GM15510 (cell line): ENCODE results near the gene EXOC6B.

Experiments
- POLR2A ChIP-seq: IDR thresholded peaks from 3 replicates; pipeline ENCODE4 v1.6.1; 2011; ENCODE audit warnings: borderline replicate concordance; ENCODE audit not compliant: insufficient read length; ENCODE audit errors: extremely low read depth

The EXOC6B gene

DNA sequence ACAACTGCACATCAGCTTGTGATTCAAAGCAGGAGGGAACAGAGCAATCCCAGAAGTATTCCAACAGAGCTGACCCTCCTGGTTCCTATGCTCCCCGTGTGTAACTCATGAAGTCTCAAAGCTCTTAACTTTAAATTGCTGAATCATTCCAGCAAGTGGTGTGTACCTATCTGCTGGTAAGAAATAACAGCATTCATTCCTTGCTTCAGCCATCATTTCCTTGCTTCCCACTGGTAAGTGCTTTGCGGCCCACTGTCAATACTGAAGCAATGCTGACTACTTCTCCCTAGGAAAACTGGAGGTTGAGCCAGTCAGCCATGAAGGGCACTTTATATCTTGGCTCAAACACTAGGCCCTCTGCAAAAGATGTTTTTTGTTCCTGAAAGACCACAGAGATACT, 222.4 kb downstream of the EXOC6B start:
- no peak for TF ChIP-seq POLR2A

- TF ChIP-seq POLR2A = no peak
Observed at GRCh38 chr2:72602711-72603110, 223.1 kb downstream of the EXOC6B start.

GRCh38 chr2:72602095-72602494, 223.7 kb downstream of the EXOC6B start:
- TF ChIP-seq POLR2A = no peak

DNA sequence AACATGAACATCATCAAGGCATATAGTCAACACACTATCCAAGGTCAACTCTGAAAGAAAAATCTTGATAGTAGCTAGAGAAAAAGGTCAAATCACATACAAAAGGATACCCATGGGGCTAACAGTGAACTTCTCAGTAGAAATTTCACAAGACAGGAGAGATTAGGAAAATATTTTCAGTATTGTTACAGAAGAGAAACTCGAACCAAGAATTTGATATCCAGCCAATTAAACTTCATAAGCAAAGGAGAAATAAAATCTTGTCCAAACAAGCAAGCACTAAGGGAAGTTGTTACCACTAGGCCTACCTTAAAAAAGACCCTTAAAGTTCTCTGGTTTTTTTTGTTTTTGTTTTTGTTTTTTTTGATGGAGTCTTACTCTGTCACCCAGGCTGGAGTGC, 242.5 kb downstream of the EXOC6B start:
- no peak for TF ChIP-seq POLR2A

DNA sequence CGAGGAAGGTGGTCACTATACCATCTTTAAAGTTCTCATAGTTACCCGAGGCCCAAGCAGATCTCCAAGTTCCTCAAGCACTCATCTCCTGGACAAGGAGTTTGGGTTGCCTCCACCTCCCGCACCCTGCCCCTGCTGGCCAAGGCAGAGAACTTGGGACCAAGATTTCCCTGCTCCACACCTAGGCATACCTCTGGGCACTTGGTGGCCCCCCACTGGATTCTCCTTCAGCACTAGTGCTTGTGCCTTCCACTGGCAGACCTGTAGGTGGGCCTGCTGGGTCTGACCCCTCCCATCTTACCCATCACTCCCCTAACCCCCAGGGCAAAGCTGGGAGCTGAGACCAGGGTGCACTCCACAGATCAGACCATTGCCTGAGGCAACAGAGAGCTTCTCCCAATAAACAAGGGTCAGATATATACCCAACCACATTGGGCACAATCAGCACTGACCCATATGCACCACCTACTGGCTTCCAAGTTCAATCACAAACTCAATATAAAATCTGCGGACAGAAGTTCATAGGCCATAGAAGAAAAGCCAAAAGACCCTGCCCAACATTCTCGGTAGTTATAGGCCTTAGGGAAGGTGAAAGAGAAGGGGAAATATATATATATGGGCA, 244.2 kb downstream of the EXOC6B start:
- TF ChIP-seq POLR2A = no peak

- TF ChIP-seq POLR2A = no peak
Observed at GRCh38 chr2:72579591-72580180, 246.1 kb downstream of the EXOC6B start.

DNA sequence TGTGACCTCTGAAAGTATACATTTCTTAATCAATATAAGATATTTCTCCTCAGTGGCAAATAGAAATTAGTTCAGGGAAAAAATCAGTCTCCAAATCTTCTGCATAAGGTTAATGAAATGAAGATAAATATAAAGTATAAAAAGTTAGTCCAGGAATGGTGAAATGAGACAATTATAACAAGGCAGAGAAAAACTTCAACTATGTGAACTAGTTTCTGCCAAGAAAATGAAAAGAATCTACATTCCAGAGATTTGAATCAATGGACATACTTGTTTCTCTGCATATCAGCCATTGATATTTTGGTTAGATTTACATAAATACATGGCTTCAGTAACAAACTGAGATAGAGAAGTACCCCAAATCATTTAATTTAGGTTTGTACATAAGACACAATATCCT, 249.0 kb downstream of the EXOC6B start:
- no peak for TF ChIP-seq POLR2A

GRCh38 chr2:72576459-72576858, 249.4 kb downstream of the EXOC6B start:
- no peak for TF ChIP-seq POLR2A

GRCh38 chr2:72574886-72575285, 250.9 kb downstream of the EXOC6B start:
- no peak for TF ChIP-seq POLR2A

GRCh38 chr2:72573232-72573631, 252.6 kb downstream of the EXOC6B start:
- no peak for TF ChIP-seq POLR2A

GRCh38 chr2:72572501-72572900, 253.3 kb downstream of the EXOC6B start:
- TF ChIP-seq POLR2A = no peak

DNA sequence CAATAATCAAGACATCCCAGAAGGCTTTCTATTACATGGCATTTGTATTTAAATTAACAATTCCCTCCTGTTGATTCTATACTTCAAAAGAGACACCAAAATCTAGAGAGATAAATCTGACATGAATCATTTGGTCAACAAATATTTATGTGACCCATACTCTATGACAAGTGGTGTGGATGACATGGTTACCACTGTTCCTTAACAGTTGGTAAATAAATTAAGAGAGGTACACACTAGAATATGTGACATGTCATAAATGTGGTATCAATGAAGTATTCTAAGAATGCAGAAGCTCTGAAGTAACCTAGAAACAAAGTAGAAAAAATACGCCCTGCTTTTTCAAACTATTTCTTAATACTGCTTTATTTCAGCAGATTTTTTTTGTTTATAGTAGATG, 255.4 kb downstream of the EXOC6B start:
- no peak for TF ChIP-seq POLR2A

- TF ChIP-seq POLR2A = no peak
Observed at GRCh38 chr2:72562451-72563153, 263.2 kb downstream of the EXOC6B start.

GRCh38 chr2:72561621-72562318, 264.1 kb downstream of the EXOC6B start:
- TF ChIP-seq POLR2A = no peak

- no peak for TF ChIP-seq POLR2A
Observed at GRCh38 chr2:72555943-72556342, 269.9 kb downstream of the EXOC6B start.
